Neural progenitor cell (in vitro differentiated cells): ENCODE data around the gene ZBP1. TPM values are rescaled to one million over a fixed set of nuclear protein-coding genes. Genes with fewer than 3 reads are reported as not detected.

Experiments used
- DNase-seq: peaks from one replicate; pipeline ENCODE4 v3.0.0-alpha.2; 2016; ENCODE audit warnings: low spot score
- H2AFZ ChIP-seq: fragments of 200-600 bp; sonication (generic); replicated peaks from 2 replicates; pipeline ENCODE4 v1.6.1; 2016; ENCODE audit warnings: antibody characterized with exemption
- H3F3A ChIP-seq: fragments of 200-600 bp; sonication (generic); 2 replicates; pipeline ENCODE4 v1.6.1; 2016; ENCODE audit warnings: antibody characterized with exemption, low read depth
- H3K27ac ChIP-seq: fragments of 200-600 bp; sonication (generic); 2 replicates; pipeline ENCODE4 v1.5.1; 2016; ENCODE audit warnings: mild to moderate bottlenecking
- H3K27me3 ChIP-seq: fragments of 200-600 bp; sonication (generic); 2 replicates; pipeline ENCODE4 v1.6.1; 2016; ENCODE audit warnings: mild to moderate bottlenecking, moderate library complexity
- H3K36me3 ChIP-seq: fragments of 200-600 bp; sonication (generic); 2 replicates; pipeline ENCODE4 v1.5.1; 2016
- H3K4me1 ChIP-seq: fragments of 200-600 bp; sonication (generic); 2 replicates; pipeline ENCODE4 v1.6.1; 2016; ENCODE audit warnings: mixed run types
- H3K4me2 ChIP-seq: fragments of 200-600 bp; sonication (generic); 2 replicates; pipeline ENCODE4 v1.6.1; 2016
- H3K4me3 ChIP-seq: fragments of 200-600 bp; sonication (generic); 2 replicates; pipeline ENCODE4 v1.5.1; 2016
- H3K79me2 ChIP-seq: fragments of 200-600 bp; sonication (generic); 2 replicates; pipeline ENCODE4 v1.6.1; 2016; ENCODE audit warnings: low read depth
- H3K9ac ChIP-seq: fragments of 200-600 bp; sonication (generic); 2 replicates; pipeline ENCODE4 v1.6.1; 2016
- H3K9me3 ChIP-seq: fragments of 200-600 bp; sonication (generic); 2 replicates; pipeline ENCODE4 v1.5.1; 2016; ENCODE audit warnings: low read depth
- H4K20me1 ChIP-seq: fragments of 200-600 bp; sonication (generic); 2 replicates; pipeline ENCODE4 v1.6.1; 2016; ENCODE audit warnings: low read depth
- H3K27ac Mint-ChIP-seq: 3 replicates; pipeline ENCODE4 v1.8.0; 2021; ENCODE audit warnings: mixed read lengths
- H3K27me3 Mint-ChIP-seq: 2 replicates; pipeline ENCODE4 v1.8.0; 2022; ENCODE audit warnings: low read depth, mild to moderate bottlenecking, inconsistent platforms, moderate library complexity, mixed read lengths; ENCODE audit not compliant: insufficient read depth
- H3K36me3 Mint-ChIP-seq: 3 replicates; pipeline ENCODE4 v1.8.0; 2021; ENCODE audit warnings: mixed read lengths
- H3K4me1 Mint-ChIP-seq: 3 replicates; pipeline ENCODE4 v1.8.0; 2021; ENCODE audit warnings: mixed read lengths
- H3K4me3 Mint-ChIP-seq: 3 replicates; pipeline ENCODE4 v1.8.0; 2021; ENCODE audit warnings: mild to moderate bottlenecking, moderate library complexity, mixed read lengths
- H3K9me3 Mint-ChIP-seq: 3 replicates; pipeline ENCODE4 v1.8.0; 2020; ENCODE audit warnings: mixed read lengths
- CTCF ChIP-seq: fragments of 200-600 bp; sonication (generic); IDR thresholded peaks from 2 replicates; pipeline ENCODE4 v1.5.1; 2017; ENCODE audit warnings: antibody characterized with exemption, mild to moderate bottlenecking
- EZH2 ChIP-seq: fragments of 200-600 bp; sonication (generic); IDR thresholded peaks from 2 replicates; pipeline ENCODE4 v1.6.1; 2017; ENCODE audit warnings: antibody characterized with exemption, mild to moderate bottlenecking, moderate library complexity
- EZH2phosphoT487 ChIP-seq: fragments of 200-600 bp; sonication (generic); IDR thresholded peaks from 2 replicates; pipeline ENCODE4 v1.6.1; 2017; ENCODE audit warnings: antibody characterized with exemption
- total RNA-seq: library from RNA; depleted of rRNA; stranded (reverse); fragments of >200 nt; gene quantifications from 2 replicates; pipeline ENCODE4 v1.2.3, GENCODE V29; 2015; ENCODE audit warnings: low replicate concordance

ZBP1 gene
- total RNA-seq, 1 donor from 2014 or later: not detected

- no peak for DNase-seq
- H3K36me3 Mint-ChIP-seq: peaks cover 4% of the 10 kb centered on the region
Observed at GRCh38 chr20:57653910-57654309, 33.7 kb upstream of the ZBP1 start.

GRCh38 chr20:57653546-57653900, 33.3 kb upstream of the ZBP1 start:
- Histone ChIP-seq H3K4me1 (no peaks in the 10 kb centered on the region), H3K9ac (no peak overlapping the region), H3K36me3 (no peaks in the 10 kb centered on the region), H3K9me3 (no peaks in the 10 kb centered on the region), H4K20me1 (no peaks in the 10 kb centered on the region), H3K27me3 (no peaks in the 10 kb centered on the region), H3K27ac (no peak overlapping the region), H2AFZ (no peak overlapping the region), H3K79me2 (no peaks in the 10 kb centered on the region), H3F3A (no peaks in the 10 kb centered on the region), H3K4me3 (no peak overlapping the region), H3K4me2 (no peak overlapping the region)
- TF ChIP-seq CTCF (no peak), EZH2 (no peak), EZH2phosphoT487 (no peak)
- Mint-ChIP-seq H3K9me3 (no peaks in the 10 kb centered on the region), H3K27ac (no peak overlapping the region), H3K27me3 (peaks cover 14% of the 10 kb centered on the region), H3K36me3 (peaks cover 5% of the 10 kb centered on the region), H3K4me1 (peaks cover 5% of the 10 kb centered on the region), H3K4me3 (no peak overlapping the region)
- DNase-seq: no peak

More at GRCh38 chr20:57653910-57654309, 33.7 kb upstream of the ZBP1 start:
- no peaks in the 10 kb centered on the region for H4K20me1 ChIP-seq
- no peak overlapping the region for H3K27ac ChIP-seq
- no peak overlapping the region for H2AFZ ChIP-seq
- no peak overlapping the region for H3K4me3 ChIP-seq
- H3K27me3 ChIP-seq: no peaks in the 10 kb centered on the region
- H3K9ac ChIP-seq: no peak overlapping the region
- H3K4me2 ChIP-seq: no peak overlapping the region
- TF ChIP-seq EZH2phosphoT487 (no peak), CTCF (no peak), EZH2 (no peak)
- H3K36me3 ChIP-seq: no peaks in the 10 kb centered on the region
- Mint-ChIP-seq H3K9me3 (no peaks in the 10 kb centered on the region), H3K4me1 (peaks cover 5% of the 10 kb centered on the region), H3K27me3 (peaks cover 14% of the 10 kb centered on the region), H3K27ac (no peak overlapping the region), H3K4me3 (no peak overlapping the region)
- no peaks in the 10 kb centered on the region for H3K79me2 ChIP-seq
- no peaks in the 10 kb centered on the region for H3F3A ChIP-seq
- H3K9me3 ChIP-seq: no peaks in the 10 kb centered on the region
- H3K4me1 ChIP-seq: no peaks in the 10 kb centered on the region

GRCh38 chr20:57652606-57653545, 32.6 kb upstream of the ZBP1 start:
- TF ChIP-seq CTCF: no peak
- no peak for TF ChIP-seq EZH2
- TF ChIP-seq EZH2phosphoT487: no peak
- Histone ChIP-seq H3K9me3 (no peaks in the 10 kb centered on the region), H3F3A (no peaks in the 10 kb centered on the region), H3K4me2 (no peak overlapping the region), H4K20me1 (no peaks in the 10 kb centered on the region), H3K36me3 (no peaks in the 10 kb centered on the region), H3K79me2 (no peaks in the 10 kb centered on the region), H3K27me3 (no peaks in the 10 kb centered on the region), H3K9ac (no peak overlapping the region), H3K4me1 (no peaks in the 10 kb centered on the region), H2AFZ (no peak overlapping the region), H3K27ac (no peak overlapping the region), H3K4me3 (no peak overlapping the region)
- Mint-ChIP-seq H3K36me3 (peaks cover 7% of the 10 kb centered on the region), H3K27me3 (peaks cover 14% of the 10 kb centered on the region), H3K4me1 (peaks cover 5% of the 10 kb centered on the region), H3K27ac (no peak overlapping the region), H3K4me3 (no peak overlapping the region), H3K9me3 (no peaks in the 10 kb centered on the region)
- DNase-seq: no peak
